Stimulated activated CD8-positive, alpha-beta memory T cell treated with anti-CD3 and anti-CD28 coated beads, Interleukin-4, amount 100 ng/mL, for 24 hours (primary cell): Measurements from ENCODE around the gene SOHLH2.

Source experiments
- DNase-seq: peaks from one replicate; pipeline ENCODE4 v3.0.0-alpha.2; 2020; ENCODE audit warnings: low read depth

The SOHLH2 gene

GRCh38 chr13:36214163-36214921, at the start of gene SOHLH2:
Gene SOHLH2 (minus strand): TSS chr13:36214556. CDS start chr13:36214526, 30 bp downstream.
- no peak for DNase-seq

GRCh38 chr13:36261976-36262375, 47.6 kb upstream of the SOHLH2 start:
- no peak for DNase-seq

GRCh38 chr13:36261011-36261410, 46.7 kb upstream of the SOHLH2 start:
- DNase-seq, result no peak

GRCh38 chr13:36259361-36260137, 45.2 kb upstream of the SOHLH2 start:
- no peak for DNase-seq

- DNase-seq, result no peak
Measured at GRCh38 chr13:36258831-36259230, 44.5 kb upstream of the SOHLH2 start.

- no peak for DNase-seq
Measured at GRCh38 chr13:36251526-36251925, 37.2 kb upstream of the SOHLH2 start.

- no peak for DNase-seq
Measured at GRCh38 chr13:36251017-36251416, 36.7 kb upstream of the SOHLH2 start.

GRCh38 chr13:36248700-36249099, 34.3 kb upstream of the SOHLH2 start:
- DNase-seq, result no peak

- no peak for DNase-seq
Measured at GRCh38 chr13:36244990-36245389, 30.6 kb upstream of the SOHLH2 start.

- no peak for DNase-seq
Measured at GRCh38 chr13:36244073-36244472, 29.7 kb upstream of the SOHLH2 start.

- no peak for DNase-seq
Measured at GRCh38 chr13:36242761-36243160, 28.4 kb upstream of the SOHLH2 start.

- DNase-seq, result no peak
Measured at GRCh38 chr13:36231236-36231635, 16.9 kb upstream of the SOHLH2 start.

GRCh38 chr13:36224730-36225129, 10.4 kb upstream of the SOHLH2 start:
- no peak for DNase-seq

GRCh38 chr13:36219883-36220282, 5.5 kb upstream of the SOHLH2 start:
- DNase-seq, result no peak

GRCh38 chr13:36217456-36217855, 3.1 kb upstream of the SOHLH2 start:
- no peak for DNase-seq

- DNase-seq, result no peak
Measured at GRCh38 chr13:36212789-36213188, 1.6 kb downstream of the SOHLH2 start.

- no peak for DNase-seq
Measured at GRCh38 chr13:36211567-36211966, 2.8 kb downstream of the SOHLH2 start.

- DNase-seq, result no peak
Measured at GRCh38 chr13:36210738-36211137, 3.6 kb downstream of the SOHLH2 start.

GRCh38 chr13:36207672-36208071, 6.7 kb downstream of the SOHLH2 start:
- DNase-seq, result no peak

GRCh38 chr13:36193151-36193855, 21.1 kb downstream of the SOHLH2 start:
- no peak for DNase-seq

GRCh38 chr13:36192166-36192565, 22.2 kb downstream of the SOHLH2 start:
- DNase-seq, result no peak

GRCh38 chr13:36190771-36191170, 23.6 kb downstream of the SOHLH2 start:
- DNase-seq, result no peak

- no peak for DNase-seq
Measured at GRCh38 chr13:36188441-36188840, 25.9 kb downstream of the SOHLH2 start.
